PC-9 (cell line): ENCODE measurements around the gene VWA3B. TPM values are rescaled to one million over a fixed set of nuclear protein-coding genes. Genes with fewer than 3 reads are reported as not detected.

ENCODE experiments used
- BruUV-seq: library from RNA; stranded (reverse); fragments of 400-500 nt; replicated peaks from 2 replicates; lab custom pipeline; 2021; lab: Mats Ljungman, UMichigan
- CTCF ChIA-PET: fragments of 300-600 bp; sonication (Branson Sonifier 250); formaldehyde crosslinking; loops from one replicate; lab custom pipeline; 2022; ENCODE audit warnings: antibody characterized with exemption; lab: Charles Lee
- POLR2A ChIA-PET: fragments of 300-600 bp; sonication (Branson Sonifier 250); formaldehyde crosslinking; loops from one replicate; lab custom pipeline; 2022; ENCODE audit warnings: antibody characterized with exemption; ENCODE audit not compliant: unreplicated experiment; lab: Charles Lee
- DNase-seq, 2 experiments: peaks; one replicate each; pipeline versions ENCODE4 v3.0.0 to v3.0.0-alpha.2; 2015 to 2022; ENCODE audit warnings: mixed read lengths in 1 of 2
- H2AFZ ChIP-seq: fragments of 200-600 bp; sonication (generic); 2 replicates; pipeline ENCODE4 v1.8.1; 2017; ENCODE audit warnings: antibody characterized with exemption
- H3F3A ChIP-seq: fragments of 200-600 bp; sonication (generic); 2 replicates; pipeline ENCODE4 v1.8.1; 2017; ENCODE audit warnings: antibody characterized with exemption, mild to moderate bottlenecking, low read depth; ENCODE audit not compliant: insufficient read depth
- H3K27ac ChIP-seq: fragments of 200-600 bp; sonication (generic); 2 replicates; pipeline ENCODE4 v1.6.1; 2016; ENCODE audit warnings: mixed run types
- H3K27me3 ChIP-seq: fragments of 200-600 bp; sonication (generic); 2 replicates; pipeline ENCODE4 v1.6.1; 2016; ENCODE audit warnings: low read depth, mixed run types; ENCODE audit not compliant: insufficient read depth
- H3K36me3 ChIP-seq: fragments of 200-600 bp; sonication (generic); 2 replicates; pipeline ENCODE4 v1.6.1; 2016; ENCODE audit warnings: low read depth, mixed run types
- H3K4me1 ChIP-seq: fragments of 200-600 bp; sonication (generic); replicated peaks from 2 replicates; pipeline ENCODE4 v1.6.1; 2016; ENCODE audit warnings: mixed run types; ENCODE audit not compliant: insufficient read depth
- H3K4me2 ChIP-seq: fragments of 200-600 bp; sonication (generic); 2 replicates; pipeline ENCODE4 v1.6.1; 2017; ENCODE audit warnings: mixed run types
- H3K4me3 ChIP-seq: fragments of 200-600 bp; sonication (generic); 2 replicates; pipeline ENCODE4 v1.6.1; 2016; ENCODE audit warnings: mixed run types
- H3K79me2 ChIP-seq: fragments of 200-600 bp; sonication (generic); 2 replicates; pipeline ENCODE4 v1.6.1; 2017; ENCODE audit warnings: low read depth, mixed run types
- H3K9me2 ChIP-seq: fragments of 200-600 bp; sonication (generic); 2 replicates; pipeline ENCODE4 v1.8.1; 2017; ENCODE audit warnings: mild to moderate bottlenecking; ENCODE audit not compliant: insufficient read depth
- H3K9me3 ChIP-seq: fragments of 200-600 bp; sonication (generic); 2 replicates; pipeline ENCODE4 v1.8.1; 2016; ENCODE audit warnings: low read depth; ENCODE audit not compliant: insufficient read depth
- H4K20me1 ChIP-seq: fragments of 200-600 bp; sonication (generic); 2 replicates; pipeline ENCODE4 v1.8.1; 2017; ENCODE audit not compliant: insufficient read depth
- CTCF ChIP-seq: fragments of 200-600 bp; sonication (generic); conservative IDR thresholded peaks from 2 replicates; pipeline ENCODE4 v1.6.1; 2017; ENCODE audit warnings: mixed run types, antibody characterized with exemption, mild to moderate bottlenecking, moderate library complexity
- EZH2 ChIP-seq: fragments of 200-600 bp; sonication (generic); IDR thresholded peaks from 2 replicates; pipeline ENCODE4 v1.8.0; 2017; ENCODE audit warnings: antibody characterized with exemption, low read depth
- intact Hi-C: fragments of 100-400 bp; cut with micrococcal nuclease; formaldehyde crosslinking; loops from one replicate; pipeline ENCODE4 v1.10.0; 2022; ENCODE audit not compliant: unreplicated experiment
- total RNA-seq: library from RNA; stranded (reverse); gene quantifications from 2 replicates; pipeline ENCODE4 v1.2.3, GENCODE V29; 2021

Gene VWA3B
- total RNA-seq, 1 experiment from 2014 or later, result not detected

DNA sequence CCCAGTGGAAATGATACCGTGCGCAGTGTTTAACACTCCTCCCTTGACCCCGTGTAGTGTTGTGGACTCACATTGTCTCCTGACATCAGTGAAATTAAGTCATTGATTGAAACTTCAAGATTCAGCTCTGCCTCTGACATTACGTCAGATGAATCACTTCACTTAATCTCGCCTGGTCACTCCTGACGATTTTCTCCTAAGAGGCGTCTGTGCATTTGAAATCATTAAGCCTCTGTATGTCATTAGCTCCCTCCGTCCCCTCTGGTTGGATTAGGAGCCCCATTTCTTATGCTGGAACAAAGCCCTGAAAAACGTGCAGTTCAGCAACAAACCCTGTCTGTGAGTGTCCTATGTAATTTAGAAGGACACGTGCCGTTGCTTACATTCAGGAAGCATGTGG, 222.6 kb downstream of the VWA3B start:
- DNase-seq, result no peak
- Histone ChIP-seq H3K36me3 (no peaks in the 10 kb centered on the region), H3K9me2 (no peaks in the 10 kb centered on the region), H3K79me2 (no peaks in the 10 kb centered on the region), H3K9me3 (no peaks in the 10 kb centered on the region), H4K20me1 (no peaks in the 10 kb centered on the region), H3F3A (no peaks in the 10 kb centered on the region), H3K4me2 (no peak overlapping the region), H3K27ac (no peak overlapping the region), H2AFZ (no peak overlapping the region), H3K4me3 (no peak overlapping the region), H3K4me1 (no peaks in the 10 kb centered on the region), H3K27me3 (peaks cover 80% of the 10 kb centered on the region)
- ChIA-PET POLR2A (no interaction called here), CTCF (no interaction called here)
- no TSS peak for BruUV-seq
- TF ChIP-seq EZH2 (no peak), CTCF (no peak)
- intact Hi-C loops, result no loop called here

DNA sequence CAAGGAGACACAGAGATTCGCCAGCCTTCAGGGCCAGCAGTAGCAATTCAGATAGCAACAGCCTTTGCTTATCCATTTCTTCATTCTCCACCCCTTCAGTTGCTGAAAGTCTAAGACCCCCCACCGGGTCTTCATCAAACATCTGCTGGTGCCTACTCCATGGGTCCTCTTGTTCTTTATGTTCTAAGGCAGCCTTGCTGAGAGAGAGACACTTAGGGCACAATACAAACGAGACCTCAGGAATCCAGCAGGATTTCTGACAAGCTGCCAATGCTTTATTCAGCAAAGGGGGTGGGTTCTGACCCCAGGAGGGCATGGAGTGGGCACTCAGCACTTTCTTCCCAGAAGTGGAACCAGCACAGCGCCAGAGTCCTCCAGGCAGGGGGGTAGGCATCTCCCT, 223.0 kb downstream of the VWA3B start:
- no peak overlapping the region for H3K4me3 ChIP-seq
- no peaks in the 10 kb centered on the region for H3F3A ChIP-seq
- peaks cover 76% of the 10 kb centered on the region for H3K27me3 ChIP-seq
- H3K9me3 ChIP-seq, result no peaks in the 10 kb centered on the region
- CTCF ChIA-PET, result no interaction called here
- H3K9me2 ChIP-seq, result no peaks in the 10 kb centered on the region
- DNase-seq, result no peak
- no peak overlapping the region for H3K4me2 ChIP-seq
- no peaks in the 10 kb centered on the region for H3K4me1 ChIP-seq
- no peaks in the 10 kb centered on the region for H3K36me3 ChIP-seq
- TF ChIP-seq CTCF (no peak), EZH2 (no peak)
- H3K27ac ChIP-seq, result no peak overlapping the region
- POLR2A ChIA-PET, result no interaction called here
- no peaks in the 10 kb centered on the region for H3K79me2 ChIP-seq
- no peaks in the 10 kb centered on the region for H4K20me1 ChIP-seq
- no TSS peak for BruUV-seq
- intact Hi-C loops, result no loop called here
- H2AFZ ChIP-seq, result no peak overlapping the region

GRCh38 chr2:98311090-98311489, 224.1 kb downstream of the VWA3B start:
- no peak for DNase-seq
- H3K36me3 ChIP-seq, result no peaks in the 10 kb centered on the region
- H3K4me1 ChIP-seq, result no peaks in the 10 kb centered on the region
- POLR2A ChIA-PET, result no interaction called here
- H3K27ac ChIP-seq, result no peak overlapping the region
- no peak overlapping the region for H3K4me2 ChIP-seq
- H3K9me3 ChIP-seq, result no peaks in the 10 kb centered on the region
- intact Hi-C loops, result no loop called here
- CTCF ChIA-PET, result no interaction called here
- no TSS peak for BruUV-seq
- H3K27me3 ChIP-seq, result peaks cover 65% of the 10 kb centered on the region
- TF ChIP-seq EZH2, result no peak
- TF ChIP-seq CTCF, result no peak
- H3F3A ChIP-seq, result no peaks in the 10 kb centered on the region
- H3K4me3 ChIP-seq, result no peak overlapping the region
- H3K9me2 ChIP-seq, result no peaks in the 10 kb centered on the region
- H3K79me2 ChIP-seq, result no peaks in the 10 kb centered on the region
- no peaks in the 10 kb centered on the region for H4K20me1 ChIP-seq
- no peak overlapping the region for H2AFZ ChIP-seq
